GM21515 (cell line): ENCODE data around the gene CD48.

Experiments
- ATAC-seq: cut with Tn5 transposase; IDR thresholded peaks from one replicate; pipeline ENCODE4 v1.9.1; 2021; ENCODE audit not compliant: unreplicated experiment

CD48 gene, protein sequence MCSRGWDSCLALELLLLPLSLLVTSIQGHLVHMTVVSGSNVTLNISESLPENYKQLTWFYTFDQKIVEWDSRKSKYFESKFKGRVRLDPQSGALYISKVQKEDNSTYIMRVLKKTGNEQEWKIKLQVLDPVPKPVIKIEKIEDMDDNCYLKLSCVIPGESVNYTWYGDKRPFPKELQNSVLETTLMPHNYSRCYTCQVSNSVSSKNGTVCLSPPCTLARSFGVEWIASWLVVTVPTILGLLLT

DNA sequence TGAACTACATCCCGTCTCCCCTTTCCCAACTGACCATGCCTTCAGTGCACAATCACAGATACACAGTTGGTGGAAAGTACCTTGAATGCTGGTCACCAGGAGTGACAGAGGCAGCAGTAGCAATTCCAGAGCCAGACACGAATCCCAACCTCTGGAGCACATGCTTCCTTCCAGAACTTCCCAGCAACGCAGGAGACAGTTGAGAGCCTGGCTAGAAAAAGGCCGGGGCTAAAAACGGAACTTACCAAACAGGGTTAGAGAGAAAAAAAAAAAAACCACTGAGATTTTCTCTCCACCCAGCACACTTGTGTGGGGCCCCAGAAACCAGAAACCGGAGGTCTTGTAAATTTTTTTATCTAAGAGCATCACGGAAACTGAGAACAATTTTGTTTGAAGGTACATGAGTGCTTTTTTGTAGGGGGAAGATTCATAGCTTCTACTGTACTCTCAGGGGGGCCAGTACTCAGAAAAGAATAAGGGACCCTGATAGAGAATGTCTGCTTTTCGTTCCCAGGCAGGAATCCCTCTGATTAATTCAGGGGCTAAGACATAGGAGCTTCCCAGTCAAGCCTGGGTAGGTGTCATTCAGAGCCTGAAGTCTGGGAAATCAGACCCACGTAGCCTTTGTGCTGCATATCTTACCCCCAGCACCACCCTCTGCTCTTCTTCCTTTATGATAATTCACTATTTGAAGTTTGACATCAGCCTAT, at the start of gene CD48:
Gene CD48 (minus strand): TSS at position 221 of the 710 bp plus-strand sequence. CDS start 59 bp downstream, at position 162.
- peak; percentile 32 for ATAC-seq

DNA sequence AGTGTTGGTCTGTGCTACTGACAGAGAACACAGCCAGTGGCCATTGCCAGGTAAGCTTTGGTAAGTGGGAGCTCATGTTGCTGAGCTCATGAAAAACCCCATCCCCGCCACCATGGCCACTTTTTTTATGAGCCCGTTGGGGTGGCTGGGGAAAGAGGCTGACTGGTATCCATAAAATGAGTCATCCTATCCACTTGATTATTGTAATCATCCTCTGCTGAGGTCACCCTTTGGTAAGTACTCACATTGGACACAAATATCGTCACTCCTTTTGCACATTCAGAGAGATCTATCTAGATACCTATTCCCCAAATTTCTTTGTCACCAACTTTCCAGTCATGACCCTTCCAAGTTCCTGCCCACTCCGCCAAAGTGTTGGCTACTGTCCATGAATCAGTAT, 49.4 kb upstream of the CD48 start:
- no peak for ATAC-seq

DNA sequence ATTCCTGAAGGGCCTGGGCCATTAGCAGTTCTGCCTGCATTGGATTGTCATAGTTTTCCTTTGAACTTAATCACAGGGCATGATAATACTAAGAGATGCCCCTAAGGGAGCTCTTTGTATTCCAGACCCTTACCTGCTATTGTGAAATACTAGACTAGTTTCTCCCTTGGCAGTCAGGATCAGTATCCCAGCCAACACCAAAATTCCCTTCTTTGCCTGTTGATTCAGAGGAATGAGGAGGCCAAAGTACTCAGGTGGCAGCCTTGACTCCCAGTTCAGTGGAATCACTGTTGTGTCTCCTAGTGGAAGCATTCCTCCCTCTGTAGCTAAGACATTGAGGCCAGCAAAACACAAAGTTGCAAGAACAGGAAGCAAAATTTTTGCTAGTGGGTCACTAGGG, 48.1 kb upstream of the CD48 start:
- no peak for ATAC-seq

DNA sequence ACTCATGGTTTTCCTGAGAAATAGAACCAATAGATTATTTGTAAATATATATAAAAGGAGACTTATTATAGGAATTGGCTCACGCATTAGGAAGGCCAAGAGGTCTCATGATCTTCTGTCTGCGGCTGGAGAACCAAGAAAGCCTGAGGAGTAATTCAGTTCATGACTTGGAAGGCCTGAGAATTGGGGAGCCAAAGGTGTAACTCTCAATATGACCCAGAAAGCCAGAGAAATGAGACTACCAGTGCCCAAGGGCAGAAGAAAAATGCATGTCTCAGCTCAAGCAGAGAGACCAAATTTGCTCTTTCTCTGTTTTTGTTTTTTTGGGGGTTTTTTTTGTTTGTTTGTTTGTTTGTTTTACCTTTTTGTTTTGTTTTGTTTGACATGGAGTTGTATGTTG, 46.9 kb upstream of the CD48 start:
- no peak for ATAC-seq

DNA sequence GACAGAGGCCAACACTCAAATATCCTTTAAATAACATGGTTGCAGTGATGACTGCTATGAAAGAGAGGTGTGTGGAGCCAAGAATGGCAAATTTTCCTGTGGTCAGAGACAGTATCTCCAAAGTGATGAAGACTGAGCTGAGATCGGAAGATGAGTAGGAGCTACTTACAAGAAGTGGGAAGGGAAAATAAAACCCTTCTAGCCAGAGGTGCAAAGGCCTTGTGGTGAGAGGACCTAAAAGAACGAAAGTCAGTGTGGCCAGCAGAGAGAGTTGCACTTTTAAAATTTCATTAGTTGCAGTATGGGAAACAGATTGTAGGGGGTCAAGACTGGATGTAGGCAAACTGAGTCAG, 45.2 kb upstream of the CD48 start:
- ATAC-seq: no peak

DNA sequence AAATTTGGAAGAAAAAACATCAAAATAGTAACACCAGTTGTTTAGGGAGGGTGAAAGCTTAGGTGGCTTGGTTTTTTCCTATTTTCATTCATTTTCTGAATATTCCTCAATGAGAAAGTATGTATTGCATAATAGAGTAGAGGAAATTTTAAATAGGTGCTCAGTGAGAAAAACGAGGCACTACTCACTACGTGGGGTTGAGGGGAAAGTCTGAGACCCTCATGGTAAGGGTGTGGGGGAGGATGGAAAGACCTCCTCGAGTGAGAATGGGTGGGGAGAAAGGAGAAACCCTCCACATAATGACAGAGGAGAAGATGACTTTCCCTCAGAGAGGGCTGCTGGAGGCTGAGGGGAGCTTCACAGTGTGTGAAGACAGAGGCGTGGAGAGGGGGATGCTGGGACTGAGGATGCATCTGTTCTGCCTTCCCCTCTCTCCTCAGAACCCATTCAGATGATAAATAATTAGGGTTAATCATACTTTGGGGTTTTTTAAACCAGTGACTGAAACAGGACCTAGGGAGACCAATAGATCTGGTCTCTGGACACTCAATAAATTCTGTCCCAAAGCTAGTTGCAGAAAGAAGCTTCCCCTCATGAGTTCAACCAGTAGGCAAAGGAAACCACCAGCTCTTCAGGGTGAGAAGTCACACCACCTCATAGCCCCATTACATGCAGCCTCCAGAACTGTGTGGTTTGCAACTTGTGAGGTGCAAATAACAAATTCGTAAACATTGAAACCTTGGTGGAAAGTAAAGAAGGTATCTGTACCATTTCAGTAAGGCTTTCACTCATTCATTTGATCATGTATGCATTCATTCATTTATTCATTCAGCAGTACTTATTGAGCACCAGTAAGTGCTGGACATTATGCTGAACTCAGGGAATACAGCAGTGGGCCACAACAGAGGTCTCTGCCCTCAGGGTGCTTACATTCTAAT, 44.6 kb upstream of the CD48 start:
- ATAC-seq: no peak

DNA sequence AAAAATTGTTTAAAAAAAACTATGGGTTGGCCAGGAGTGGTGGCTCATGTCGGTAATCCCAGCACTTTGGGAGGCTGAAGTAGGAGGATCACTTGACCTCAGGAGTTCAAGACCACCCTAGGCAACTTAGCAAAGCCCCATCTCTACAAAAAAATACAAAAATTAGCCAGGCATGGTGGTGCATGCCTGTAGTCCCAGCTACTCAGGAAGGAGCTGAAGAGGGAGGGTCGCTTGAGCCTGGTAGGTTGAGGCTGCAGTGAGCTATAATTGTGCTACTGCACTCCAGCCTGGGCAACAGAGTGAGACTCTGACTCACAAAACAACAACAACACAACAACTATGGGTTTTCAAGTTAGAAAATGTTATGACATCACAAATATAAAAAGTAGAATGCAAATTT, 43.8 kb upstream of the CD48 start:
- no peak for ATAC-seq

DNA sequence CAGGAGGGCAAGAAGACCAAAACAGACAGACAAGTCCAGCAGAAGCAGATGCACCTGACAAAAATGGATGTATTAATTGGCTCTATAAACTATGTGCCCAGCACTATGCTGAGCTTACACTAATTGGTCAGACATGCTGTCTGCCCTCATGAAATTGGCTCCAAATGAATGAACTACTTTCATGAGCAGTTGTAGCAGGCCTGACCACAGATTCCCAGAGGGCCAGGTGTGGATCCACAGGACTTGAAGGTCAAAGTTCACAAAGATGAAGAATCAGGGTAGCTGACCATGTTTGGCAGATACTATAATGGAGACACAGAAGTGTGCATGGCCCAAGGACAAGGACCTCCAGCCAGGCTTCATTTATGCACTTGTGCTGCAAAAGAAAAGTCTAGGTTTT, 42.0 kb upstream of the CD48 start:
- ATAC-seq: no peak

DNA sequence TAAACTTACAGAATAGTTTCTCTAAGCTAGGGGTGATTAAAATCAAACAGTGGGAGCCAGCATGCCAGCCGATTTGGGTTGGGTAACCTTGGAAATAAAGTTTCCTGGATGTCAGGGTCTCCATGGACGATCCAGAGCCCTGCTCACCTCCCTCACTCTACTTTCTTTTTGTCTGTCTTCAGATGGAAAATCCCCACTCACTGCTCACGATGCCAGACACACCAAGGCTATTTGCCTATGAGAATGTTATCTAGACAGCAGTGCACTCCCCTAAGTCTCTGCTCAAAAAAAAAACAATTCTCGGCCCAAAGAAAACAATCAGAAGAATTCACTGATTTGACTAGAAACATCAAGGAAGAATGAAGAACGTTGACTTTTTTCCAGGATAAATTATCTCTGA, 41.3 kb upstream of the CD48 start:
- no peak for ATAC-seq

DNA sequence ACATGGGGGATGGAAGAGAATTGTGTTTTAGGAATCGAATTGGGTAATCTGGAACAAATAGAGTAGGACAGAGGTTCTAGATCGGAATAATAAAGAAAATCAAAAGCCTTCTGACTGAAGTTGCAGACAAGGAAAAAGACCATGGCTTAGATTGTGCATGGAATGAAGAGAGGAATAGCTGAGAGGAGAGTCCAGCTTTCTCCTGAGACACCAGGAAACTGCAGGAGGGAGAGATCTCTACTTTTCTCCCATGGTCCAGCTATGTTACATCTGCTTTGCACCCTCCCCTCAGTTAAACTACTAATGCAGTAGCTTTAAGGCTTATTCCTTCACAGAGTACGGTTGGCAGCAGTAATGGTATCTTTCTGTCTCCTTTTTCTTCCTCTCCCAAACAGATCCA, 40.8 kb upstream of the CD48 start:
- ATAC-seq: no peak

DNA sequence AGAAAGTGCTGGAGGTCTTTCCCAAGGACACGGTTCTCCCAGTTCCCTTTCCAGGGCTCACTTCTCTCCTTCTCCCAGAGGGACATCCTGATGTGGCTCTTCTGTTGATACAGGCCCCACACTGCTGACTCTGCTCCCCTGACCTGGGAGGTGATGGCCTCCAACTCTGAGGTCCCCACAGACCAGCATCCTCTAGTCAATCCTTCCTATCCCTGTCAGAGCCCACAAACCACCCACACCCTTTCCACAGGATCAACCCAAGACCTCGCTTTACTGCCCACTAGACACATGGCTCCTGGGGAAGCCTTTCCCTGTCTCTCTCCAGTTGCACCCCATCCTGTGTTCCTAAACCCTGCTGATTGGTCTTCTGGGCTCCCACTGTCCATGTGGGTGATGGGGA, 39.0 kb upstream of the CD48 start:
- ATAC-seq: no peak

DNA sequence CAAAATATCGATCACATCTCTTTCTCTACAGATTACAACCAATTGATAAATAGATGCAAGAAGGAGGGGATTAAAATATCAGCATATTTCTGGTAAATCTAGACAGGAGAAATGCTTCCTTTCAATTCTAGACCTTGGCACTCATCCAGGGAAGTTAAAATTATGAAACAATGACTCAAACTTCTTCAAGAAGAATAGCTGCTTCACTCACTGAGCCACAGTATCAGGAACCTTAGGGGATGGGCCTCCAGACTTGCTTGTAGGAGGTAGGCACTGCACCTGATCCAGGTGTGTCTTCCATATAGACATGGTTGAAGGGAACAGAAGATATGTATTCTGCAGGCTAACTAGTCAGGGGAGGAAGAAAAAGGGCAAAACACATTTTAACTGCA, 37.3 kb upstream of the CD48 start:
- no peak for ATAC-seq

DNA sequence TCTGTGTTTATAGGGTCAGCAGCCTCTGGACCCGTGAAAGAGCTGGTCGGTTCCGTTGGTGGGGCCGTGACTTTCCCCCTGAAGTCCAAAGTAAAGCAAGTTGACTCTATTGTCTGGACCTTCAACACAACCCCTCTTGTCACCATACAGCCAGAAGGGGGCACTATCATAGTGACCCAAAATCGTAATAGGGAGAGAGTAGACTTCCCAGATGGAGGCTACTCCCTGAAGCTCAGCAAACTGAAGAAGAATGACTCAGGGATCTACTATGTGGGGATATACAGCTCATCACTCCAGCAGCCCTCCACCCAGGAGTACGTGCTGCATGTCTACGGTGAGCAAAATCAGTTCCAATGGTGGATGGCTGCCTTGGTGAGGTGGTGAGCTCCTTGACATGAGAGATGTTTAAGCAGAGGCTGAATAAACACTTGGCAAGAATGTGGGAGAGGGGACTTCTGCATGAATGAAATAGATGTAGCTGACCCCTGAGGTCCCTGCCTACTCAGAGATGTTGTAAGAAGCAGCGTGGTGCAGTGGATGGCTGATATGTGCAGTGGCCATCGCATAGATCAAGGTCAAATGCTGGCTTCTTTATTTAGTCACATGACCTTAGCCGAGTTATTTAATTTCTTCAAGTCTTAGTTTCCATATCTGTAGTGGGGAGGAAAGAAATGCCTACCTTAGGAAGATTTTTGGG, 36.7 kb upstream of the CD48 start:
- ATAC-seq: no peak

DNA sequence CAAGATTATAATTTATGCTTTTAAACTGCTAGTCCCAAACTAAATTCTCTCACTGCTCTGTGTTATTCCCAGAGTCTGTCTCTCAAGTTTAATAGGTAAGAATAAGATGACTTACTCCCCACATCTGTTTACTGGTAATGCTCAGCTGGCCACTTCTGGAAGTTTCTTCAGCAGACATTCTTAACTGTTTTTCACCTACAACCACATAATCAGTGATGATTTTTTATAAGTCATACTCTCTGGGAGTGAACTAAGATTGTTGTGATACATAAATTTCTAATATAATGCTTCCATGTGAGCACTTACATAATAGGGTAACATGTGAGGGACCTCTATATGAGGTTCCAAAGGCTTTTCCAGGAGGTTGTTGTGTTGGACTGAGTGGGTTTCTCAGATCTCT, 36.1 kb upstream of the CD48 start:
- ATAC-seq: no peak

DNA sequence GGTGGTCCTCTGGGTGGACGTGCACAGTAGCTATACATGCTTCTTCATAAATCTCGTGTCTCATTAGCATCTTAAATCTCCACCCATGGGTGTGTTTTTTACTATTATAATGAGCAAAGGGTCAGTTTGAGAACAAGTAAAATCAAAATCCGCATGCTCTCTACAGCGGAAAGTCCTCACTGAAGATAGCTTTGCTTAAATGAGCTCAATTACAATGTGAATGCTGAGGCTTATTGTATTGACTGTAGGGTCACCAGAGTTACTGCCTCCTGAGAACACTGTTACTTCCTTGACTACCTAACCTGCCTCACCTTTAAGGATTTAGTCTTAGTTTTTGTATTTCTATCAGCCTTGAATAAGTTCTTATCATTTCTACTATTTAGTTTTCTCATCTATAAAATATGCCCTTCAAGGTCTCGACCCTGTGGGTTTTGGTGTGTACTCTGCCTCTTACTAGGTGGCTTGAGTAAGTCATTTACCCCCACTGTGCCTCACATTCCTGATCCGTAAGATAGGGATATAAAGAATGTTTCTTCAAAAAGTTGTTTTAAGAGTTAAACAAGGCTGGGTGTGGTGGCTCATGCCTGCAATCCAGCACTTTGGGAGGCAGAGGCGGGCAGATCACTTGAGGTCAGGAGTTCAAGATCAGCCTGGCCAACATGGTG, 35.3 kb upstream of the CD48 start:
- no peak for ATAC-seq

DNA sequence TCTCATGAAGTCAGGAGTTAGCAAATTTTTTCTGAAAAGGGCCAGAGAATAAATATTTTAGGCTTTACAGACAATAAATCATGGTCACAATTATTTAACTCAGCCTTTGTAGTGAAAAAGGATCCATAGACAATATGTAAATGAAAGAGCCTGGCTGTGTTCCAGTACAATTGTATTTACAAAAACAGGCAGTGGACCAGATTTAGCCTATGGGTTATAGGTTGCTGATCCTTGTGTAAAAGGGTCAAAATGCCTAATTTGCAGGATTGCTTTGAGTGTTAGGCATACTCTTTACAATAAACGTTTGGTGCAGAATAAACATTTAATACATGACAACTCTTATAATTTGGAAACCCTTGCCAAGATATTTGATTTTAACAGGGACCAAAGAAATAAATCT, 33.9 kb upstream of the CD48 start:
- no peak for ATAC-seq

DNA sequence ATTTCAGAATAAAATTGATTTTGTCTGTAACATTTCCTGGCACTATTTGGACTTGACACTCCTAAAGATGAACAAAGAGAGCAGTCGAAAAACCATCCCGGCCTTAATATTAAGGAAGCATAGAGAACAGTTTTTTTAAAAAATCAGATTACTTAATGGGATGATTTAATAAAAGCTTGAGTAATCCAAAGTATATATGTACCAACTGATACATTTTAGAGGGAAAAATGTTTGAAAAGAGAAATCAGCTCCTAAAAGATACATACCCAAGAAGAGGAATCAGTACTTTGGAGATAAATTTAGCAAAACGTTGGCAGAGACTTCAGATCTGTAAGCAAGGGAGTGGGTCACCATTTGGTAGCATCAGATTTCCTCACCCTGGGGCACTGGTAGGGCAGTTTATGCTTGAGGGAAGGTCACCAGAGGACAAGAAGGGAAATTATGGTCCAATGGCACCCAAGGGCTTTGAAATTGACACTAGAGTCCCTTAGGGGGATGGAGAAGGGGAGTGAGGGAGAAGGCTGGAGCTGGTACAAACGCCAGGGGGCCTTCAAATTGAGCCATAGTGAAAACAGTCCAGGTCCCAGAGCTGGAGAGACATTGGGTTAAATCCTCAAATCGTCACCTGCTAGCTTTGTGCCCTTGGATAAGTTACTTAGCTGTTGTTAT, 33.4 kb upstream of the CD48 start:
- ATAC-seq: no peak

DNA sequence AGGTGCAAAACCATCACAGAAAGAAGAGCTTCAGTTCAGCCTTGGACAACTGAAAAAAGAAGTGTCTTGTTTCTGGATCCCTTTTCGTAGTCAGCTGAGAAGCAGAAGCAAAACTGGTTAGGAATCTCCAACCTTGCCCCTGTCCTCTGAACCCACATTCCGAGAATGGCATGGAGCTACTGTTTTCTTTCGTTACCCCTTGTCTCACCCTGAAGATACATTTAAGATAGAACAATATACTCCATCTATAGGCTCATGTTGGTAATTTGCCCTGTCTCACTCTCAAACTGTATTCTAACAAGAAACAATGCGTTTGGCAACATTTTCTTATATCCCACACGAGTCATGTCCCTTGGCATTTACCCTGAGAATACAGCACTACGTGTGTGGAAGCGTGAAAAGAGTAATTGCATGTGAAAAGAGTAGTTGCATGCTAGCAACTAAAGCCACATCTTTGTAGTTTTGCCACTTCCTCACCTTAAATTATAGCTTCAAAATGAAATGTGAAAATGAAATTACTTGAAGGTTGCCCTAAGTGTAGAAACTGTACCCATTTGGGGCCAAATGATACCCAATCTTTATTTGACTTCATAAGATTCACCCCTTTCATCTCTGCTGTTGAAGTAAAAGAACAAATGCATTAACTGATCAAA, 32.7 kb upstream of the CD48 start:
- no peak for ATAC-seq

DNA sequence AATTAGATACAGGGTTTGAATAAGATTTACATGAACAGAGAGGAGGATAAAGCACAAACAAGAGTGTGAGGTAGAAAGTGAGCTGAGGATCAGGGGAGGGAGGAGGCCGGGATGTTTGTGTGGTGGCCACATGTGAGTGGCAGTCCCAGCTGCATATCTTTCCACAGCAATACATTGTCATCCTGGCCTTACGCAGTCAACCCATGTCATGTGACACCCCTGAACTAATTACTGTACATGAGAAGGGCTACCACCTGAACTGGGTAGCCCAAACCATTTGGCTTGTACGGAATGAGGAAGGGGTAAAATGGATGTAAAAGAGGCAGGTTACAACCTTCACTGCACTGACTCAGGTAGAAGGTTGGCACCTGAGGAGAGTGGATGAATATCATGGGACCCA, 31.6 kb upstream of the CD48 start:
- no peak for ATAC-seq
